GM12865 (cell line): ENCODE data around the gene ANKFN1.

Experiments used
- DNase-seq: peaks from one replicate; pipeline ENCODE4 v3.0.0; 2010; ENCODE audit warnings: low read depth
- H3K4me3 ChIP-seq: 2 replicates; pipeline ENCODE4 v1.5.1; 2011; ENCODE audit warnings: mild to moderate bottlenecking, low read depth, low read length, control low read depth
- TF ChIP-seq, protein P1 (sequence below): IDR thresholded peaks from 2 replicates; pipeline ENCODE4 v1.5.1; 2011; ENCODE audit warnings: low read length, control low read depth, low read depth, inconsistent platforms; ENCODE audit not compliant: insufficient read depth; ENCODE audit errors: missing control alignments

The ANKFN1 gene

GRCh38 chr17:56350592-56350991 is 197.3 kb downstream of the ANKFN1 start:
- DNase-seq = no peak
- peak overlapping the region; percentile 39; the same call in 1 of the 2 replicates for H3K4me3 ChIP-seq
- TF ChIP-seq, protein P1, sequence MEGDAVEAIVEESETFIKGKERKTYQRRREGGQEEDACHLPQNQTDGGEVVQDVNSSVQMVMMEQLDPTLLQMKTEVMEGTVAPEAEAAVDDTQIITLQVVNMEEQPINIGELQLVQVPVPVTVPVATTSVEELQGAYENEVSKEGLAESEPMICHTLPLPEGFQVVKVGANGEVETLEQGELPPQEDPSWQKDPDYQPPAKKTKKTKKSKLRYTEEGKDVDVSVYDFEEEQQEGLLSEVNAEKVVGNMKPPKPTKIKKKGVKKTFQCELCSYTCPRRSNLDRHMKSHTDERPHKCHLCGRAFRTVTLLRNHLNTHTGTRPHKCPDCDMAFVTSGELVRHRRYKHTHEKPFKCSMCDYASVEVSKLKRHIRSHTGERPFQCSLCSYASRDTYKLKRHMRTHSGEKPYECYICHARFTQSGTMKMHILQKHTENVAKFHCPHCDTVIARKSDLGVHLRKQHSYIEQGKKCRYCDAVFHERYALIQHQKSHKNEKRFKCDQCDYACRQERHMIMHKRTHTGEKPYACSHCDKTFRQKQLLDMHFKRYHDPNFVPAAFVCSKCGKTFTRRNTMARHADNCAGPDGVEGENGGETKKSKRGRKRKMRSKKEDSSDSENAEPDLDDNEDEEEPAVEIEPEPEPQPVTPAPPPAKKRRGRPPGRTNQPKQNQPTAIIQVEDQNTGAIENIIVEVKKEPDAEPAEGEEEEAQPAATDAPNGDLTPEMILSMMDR = no peak

- no peak for DNase-seq
- no peak overlapping the region for H3K4me3 ChIP-seq
- TF ChIP-seq, protein P1 = no peak
Observed at GRCh38 chr17:56351675-56352074, 198.4 kb downstream of the ANKFN1 start.

DNA sequence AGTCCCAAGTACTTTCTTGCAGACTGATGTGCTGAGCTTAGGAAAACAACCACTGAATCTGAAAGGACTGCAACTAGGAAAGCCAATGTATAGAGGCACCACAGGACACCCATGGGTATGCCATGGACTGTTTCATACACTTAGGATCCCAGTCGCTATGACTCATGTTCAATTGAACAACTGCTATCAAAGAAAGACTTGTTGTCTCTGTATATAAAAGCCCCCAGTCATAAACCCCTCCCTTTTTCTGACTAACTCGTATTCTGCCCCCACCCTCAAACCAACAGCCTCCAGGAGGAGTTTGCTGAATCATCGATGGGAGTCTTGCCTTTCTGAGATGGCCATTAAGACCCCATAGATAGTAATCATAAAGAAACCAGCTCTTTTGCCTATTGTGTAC is 205.4 kb downstream of the ANKFN1 start:
- no peak overlapping the region for H3K4me3 ChIP-seq
- TF ChIP-seq, protein P1 = no peak
- DNase-seq = no peak

DNA sequence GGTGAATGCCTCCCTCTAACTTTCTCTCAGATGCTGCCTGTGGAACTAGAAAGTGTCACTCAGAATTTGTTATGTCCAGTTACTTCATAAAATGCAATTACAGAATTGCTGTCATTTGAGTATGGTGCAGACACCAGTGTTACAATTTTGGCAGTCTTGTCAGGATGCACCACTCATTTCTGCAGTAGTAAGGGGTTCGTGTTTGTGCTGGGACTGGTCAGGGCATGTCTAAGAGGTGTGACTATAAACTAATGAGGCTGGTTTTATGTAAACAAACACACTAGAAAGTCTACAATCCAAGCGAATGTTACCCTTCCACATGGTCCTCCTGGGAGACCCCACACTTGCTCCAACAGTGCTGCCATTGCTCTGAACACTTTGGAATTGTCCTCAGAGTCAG is 206.2 kb downstream of the ANKFN1 start:
- TF ChIP-seq, protein P1 = no peak
- H3K4me3 ChIP-seq = no peak overlapping the region
- peak; percentile 35 for DNase-seq

GRCh38 chr17:56367366-56367765 is 214.1 kb downstream of the ANKFN1 start:
- TF ChIP-seq, protein P1 = no peak
- no peak for DNase-seq
- H3K4me3 ChIP-seq = no peak overlapping the region

- H3K4me3 ChIP-seq = no peak overlapping the region
- no peak for DNase-seq
- TF ChIP-seq, protein P1 = no peak
Observed at GRCh38 chr17:56373981-56374833, 220.9 kb downstream of the ANKFN1 start.

- TF ChIP-seq, protein P1 = no peak
- no peak for DNase-seq
- no peak overlapping the region for H3K4me3 ChIP-seq
Observed at GRCh38 chr17:56389356-56389755, 236.1 kb downstream of the ANKFN1 start.
